H1 (cell line): ENCODE data around the gene ATAD3B. TPM values are rescaled to one million over a fixed set of nuclear protein-coding genes. Genes with fewer than 3 reads are reported as not detected.

Experiments
- CTCF ChIA-PET: fragments of 300-600 bp; sonication (Branson Sonifier 250); formaldehyde crosslinking; loops from one replicate; lab custom pipeline; 2021; ENCODE audit not compliant: partially characterized antibody; lab: Charles Lee
- POLR2A ChIA-PET: fragments of 300-600 bp; sonication (Branson Sonifier 250); formaldehyde crosslinking; loops from one replicate; lab custom pipeline; 2021; ENCODE audit warnings: inconsistent platforms; ENCODE audit not compliant: partially characterized antibody; lab: Charles Lee
- DNase-seq, 2 experiments: peaks; one replicate each; pipeline versions ENCODE4 v3.0.0 to v3.0.0-alpha.2; 2010 to 2022; ENCODE audit warnings: low spot score in 2 of 2, low read depth in 1 of 2, mixed read lengths in 1 of 2
- FAIRE-seq: peaks from 2 replicates; lab custom pipeline; 2011; peaks lifted over from hg19 to GRCh38; lab: Jason Lieb, UNC
- H2AFZ ChIP-seq: 2 replicates; pipeline ENCODE4 v1.8.1; 2012; ENCODE audit warnings: low read length, inconsistent platforms
- H2AK5ac ChIP-seq: 2 replicates; pipeline ENCODE4 v1.6.1; 2013; ENCODE audit warnings: low read depth, low read length
- H2BK120ac ChIP-seq: replicated peaks from 2 replicates; pipeline ENCODE3; 2013; ENCODE audit warnings: low read depth, low read length, inconsistent platforms
- H2BK12ac ChIP-seq: 2 replicates; pipeline ENCODE4 v1.6.1; 2013; ENCODE audit warnings: low read depth, low read length
- H2BK15ac ChIP-seq: 2 replicates; pipeline ENCODE4 v1.6.1; 2013; ENCODE audit warnings: low read length
- H2BK20ac ChIP-seq: 2 replicates; pipeline ENCODE4 v1.6.1; 2013; ENCODE audit warnings: low read length
- H2BK5ac ChIP-seq: 2 replicates; pipeline ENCODE4 v1.6.1; 2013; ENCODE audit warnings: low read depth, low read length
- H3K14ac ChIP-seq: 2 replicates; pipeline ENCODE4 v1.6.1; 2013; ENCODE audit warnings: inconsistent platforms; ENCODE audit not compliant: insufficient read length
- H3K18ac ChIP-seq: 2 replicates; pipeline ENCODE4 v1.6.1; 2013; ENCODE audit warnings: low read length; ENCODE audit errors: extremely low read depth
- H3K23ac ChIP-seq: 2 replicates; pipeline ENCODE4 v1.6.1; 2013; ENCODE audit warnings: inconsistent platforms; ENCODE audit not compliant: insufficient read length
- H3K23me2 ChIP-seq: 2 replicates; pipeline ENCODE4 v1.6.1; 2013; ENCODE audit warnings: low read depth, low read length
- H3K27ac ChIP-seq: 2 replicates; pipeline ENCODE4 v1.6.1; 2011; ENCODE audit warnings: low read depth, low read length, inconsistent platforms
- H3K27me3 ChIP-seq, 4 experiments: replicated peaks in 1 of 4; 1 replicate in 1 of 4; 2 replicates in 3 of 4; pipeline versions ENCODE4 v1.6.1 to v1.8.1; 2011 to 2013; ENCODE audit warnings: low read length in 3 of 4, mild to moderate bottlenecking in 3 of 4, inconsistent platforms in 2 of 4, mixed read lengths in 2 of 4, moderate library complexity in 1 of 4; ENCODE audit not compliant: control insufficient read depth in 3 of 4, insufficient read depth in 3 of 4; ENCODE audit errors: extremely low read depth in 1 of 4
- H3K36me3 ChIP-seq, 4 experiments: 2 replicates each; pipeline versions ENCODE4 v1.6.1 to v1.8.1; 2011 to 2013; ENCODE audit warnings: mild to moderate bottlenecking in 4 of 4, low read length in 3 of 4, moderate library complexity in 2 of 4, control low read depth in 1 of 4, inconsistent platforms in 1 of 4; ENCODE audit not compliant: insufficient read depth in 4 of 4, control insufficient read depth in 2 of 4
- H3K4ac ChIP-seq: replicated peaks from 2 replicates; pipeline ENCODE3; 2013; ENCODE audit warnings: low read length, low read depth, mixed read lengths, inconsistent platforms; ENCODE audit not compliant: insufficient read length
- H3K4me1 ChIP-seq, 4 experiments: replicated peaks in 1 of 4; 1 replicate in 1 of 4; 2 replicates in 3 of 4; pipeline versions ENCODE4 v1.6.1 to v1.8.1; 2011 to 2013; ENCODE audit warnings: low read length in 3 of 4, inconsistent platforms in 2 of 4, mixed read lengths in 1 of 4; ENCODE audit not compliant: insufficient read depth in 4 of 4, control insufficient read depth in 3 of 4
- H3K4me2 ChIP-seq, 2 experiments: 2 replicates each; pipeline versions ENCODE4 v1.6.1 to v1.8.1; 2011 to 2013; ENCODE audit warnings: low read depth in 2 of 2, low read length in 2 of 2, control low read depth in 1 of 2, inconsistent platforms in 1 of 2, mild to moderate bottlenecking in 1 of 2; ENCODE audit not compliant: insufficient read depth in 1 of 2
- H3K4me3 ChIP-seq, 4 experiments: fragments of 200-600, 300-600 bp in 1 of 4; sonication (generic), shearing (Covaris generic), sonication (Bioruptor Twin) in 1 of 4; 2 replicates each; pipeline versions ENCODE4 v1.5.1 to v1.8.1; 2011 to 2016; ENCODE audit warnings: low read length in 4 of 4, low read depth in 3 of 4, control low read depth in 2 of 4, inconsistent platforms in 2 of 4, mild to moderate bottlenecking in 2 of 4, mixed read lengths in 1 of 4, moderate library complexity in 1 of 4; ENCODE audit not compliant: insufficient read depth in 2 of 4; ENCODE audit errors: extremely low read depth in 1 of 4
- H3K56ac ChIP-seq: replicated peaks from 2 replicates; pipeline ENCODE3; 2013; ENCODE audit warnings: low read depth, mild to moderate bottlenecking, mixed read lengths, low read length, inconsistent platforms; ENCODE audit not compliant: insufficient read length
- H3K79me1 ChIP-seq: 2 replicates; pipeline ENCODE4 v1.6.1; 2013; ENCODE audit warnings: low read depth, low read length, control low read depth
- H3K79me2 ChIP-seq, 2 experiments: 2 replicates each; pipeline versions ENCODE4 v1.6.1 to v1.8.1; 2012 to 2013; ENCODE audit warnings: low read length in 2 of 2, mild to moderate bottlenecking in 2 of 2, inconsistent platforms in 1 of 2; ENCODE audit not compliant: insufficient read depth in 2 of 2, control insufficient read depth in 1 of 2
- H3K9ac ChIP-seq, 4 experiments: replicated peaks in 1 of 4; 1 replicate in 1 of 4; 2 replicates in 3 of 4; pipeline versions ENCODE4 v1.6.1 to v1.8.1; 2011 to 2013; ENCODE audit warnings: low read depth in 3 of 4, low read length in 3 of 4, control low read depth in 2 of 4, mild to moderate bottlenecking in 2 of 4, moderate library complexity in 2 of 4, inconsistent platforms in 1 of 4; ENCODE audit errors: extremely low read depth in 1 of 4
- H3K9me3 ChIP-seq, 2 experiments: 2 replicates each; pipeline versions ENCODE4 v1.6.1 to v1.8.1; 2012 to 2013; ENCODE audit warnings: mild to moderate bottlenecking in 2 of 2, moderate library complexity in 2 of 2, control low read depth in 1 of 2, inconsistent platforms in 1 of 2, low read depth in 1 of 2, low read length in 1 of 2, mixed read lengths in 1 of 2; ENCODE audit not compliant: insufficient read depth in 2 of 2
- H4K20me1 ChIP-seq, 2 experiments: replicated peaks in 1 of 2; 2 replicates each; pipeline versions ENCODE3 to v1.8.1; 2011 to 2013; ENCODE audit warnings: inconsistent platforms in 2 of 2, low read length in 2 of 2, mild to moderate bottlenecking in 1 of 2; ENCODE audit not compliant: insufficient read depth in 2 of 2, control insufficient read depth in 1 of 2
- H4K5ac ChIP-seq: 2 replicates; pipeline ENCODE4 v1.6.1; 2013; ENCODE audit warnings: low read length, low read depth, mixed read lengths, inconsistent platforms; ENCODE audit not compliant: insufficient read length
- H4K8ac ChIP-seq: 2 replicates; pipeline ENCODE4 v1.8.0; 2013; ENCODE audit warnings: mild to moderate bottlenecking, moderate library complexity, low read length, inconsistent platforms; ENCODE audit not compliant: insufficient read depth; ENCODE audit errors: extremely low read depth
- H4K91ac ChIP-seq: replicated peaks from 2 replicates; pipeline ENCODE3; 2013; ENCODE audit warnings: low read length, mixed read lengths, inconsistent platforms; ENCODE audit not compliant: insufficient read length
- KDM4A ChIP-seq: IDR thresholded peaks from one replicate; pipeline ENCODE4 v1.7.1; 2012; ENCODE audit warnings: low read depth, mild to moderate bottlenecking, moderate library complexity, low read length, inconsistent platforms; ENCODE audit not compliant: severe bottlenecking
- POLR2A ChIP-seq, 2 experiments: IDR thresholded peaks; 1 replicate in 1 of 2; 2 replicates in 1 of 2; pipeline ENCODE4 v1.6.1; 2011; ENCODE audit warnings: low read depth in 2 of 2, low read length in 2 of 2, mild to moderate bottlenecking in 2 of 2; ENCODE audit errors: control extremely low read depth in 1 of 2
- RAD21 ChIP-seq, 2 experiments: IDR thresholded peaks in 1 of 2; conservative IDR thresholded peaks in 1 of 2; 2 replicates each; pipeline ENCODE4 v1.6.1; 2011; ENCODE audit warnings: low read depth in 2 of 2, low read length in 2 of 2, improper control_type of control experiment in 1 of 2, inconsistent platforms in 1 of 2, mild to moderate bottlenecking in 1 of 2, moderate library complexity in 1 of 2
- RBBP5 ChIP-seq: IDR thresholded peaks from 2 replicates; pipeline ENCODE4 v1.7.1; 2012; ENCODE audit warnings: low read depth, mild to moderate bottlenecking, inconsistent platforms, low read length, moderate library complexity, borderline replicate concordance
- RNF2 ChIP-seq: fragments of 200-900, 300-1000 bp; sonication (generic); IDR thresholded peaks from 2 replicates; pipeline ENCODE4 v1.7.1; 2016; ENCODE audit warnings: borderline replicate concordance, low read depth, mild to moderate bottlenecking, antibody characterized with exemption, low read length; ENCODE audit not compliant: poor library complexity, severe bottlenecking; ENCODE audit errors: missing control alignments
- WGBS, 2 experiments: shearing (Covaris generic) in 1 of 2; methylation state at CpG; one replicate each; pipeline versions ENCODE4 v1.1.6 to v1.1.7; 2013 to 2015; ENCODE audit warnings: low lambda C conversion rate in 2 of 2, mixed read lengths in 2 of 2, inconsistent platforms in 1 of 2, low coverage in 1 of 2, missing lambda C conversion rate in 1 of 2; ENCODE audit not compliant: insufficient replicate concordance in 2 of 2, insufficient coverage in 1 of 2, insufficient read length in 1 of 2; ENCODE audit errors: extremely low coverage in 1 of 2, missing lambda C conversion rate in 1 of 2; 5-methylcytosine and 5-hydroxymethylcytosine counted together
- polyA plus RNA-seq, 7 experiments: library from polyadenylated mRNA; depleted of rRNA in 3 of 7; stranded (reverse) in 5 of 7; unstranded in 2 of 7; fragments of >200 nt in 5 of 7; fragments of 200-250 nt in 2 of 7; gene quantifications; 1 replicate in 5 of 7; 2 replicates in 1 of 7; 4 replicates in 1 of 7; pipeline versions ENCODE4 v1.2.1 to v1.2.3, GENCODE V29; 2011 to 2013; ENCODE audit warnings: missing spikeins in 2 of 7, mixed read lengths in 2 of 7
- total RNA-seq: library from RNA; stranded (reverse); fragmentation: NEBNext Ultra II Directional; extraction: Animal tissue kit (Norgen Biotek cat#: 25700); gene quantifications from 2 replicates; pipeline ENCODE4 v1.2.1, GENCODE V29; 2021
- TF ChIP-seq, protein P1 (sequence below), 3 experiments: IDR thresholded peaks; 1 replicate in 2 of 3; 2 replicates in 1 of 3; pipeline versions ENCODE4 v1.5.1 to v1.6.1; 2011; ENCODE audit warnings: low read length in 3 of 3, mild to moderate bottlenecking in 3 of 3, inconsistent platforms in 2 of 3, low read depth in 1 of 3, moderate library complexity in 1 of 3; ENCODE audit not compliant: insufficient read depth in 1 of 3; ENCODE audit errors: control extremely low read depth in 1 of 3

ATAD3B gene
- total and polyA plus RNA-seq, 2 of the 8 experiments (the other 6 are each of a cell fraction or from before 2014, with no cell fraction given): 31.3 to 63.0 TPM

DNA sequence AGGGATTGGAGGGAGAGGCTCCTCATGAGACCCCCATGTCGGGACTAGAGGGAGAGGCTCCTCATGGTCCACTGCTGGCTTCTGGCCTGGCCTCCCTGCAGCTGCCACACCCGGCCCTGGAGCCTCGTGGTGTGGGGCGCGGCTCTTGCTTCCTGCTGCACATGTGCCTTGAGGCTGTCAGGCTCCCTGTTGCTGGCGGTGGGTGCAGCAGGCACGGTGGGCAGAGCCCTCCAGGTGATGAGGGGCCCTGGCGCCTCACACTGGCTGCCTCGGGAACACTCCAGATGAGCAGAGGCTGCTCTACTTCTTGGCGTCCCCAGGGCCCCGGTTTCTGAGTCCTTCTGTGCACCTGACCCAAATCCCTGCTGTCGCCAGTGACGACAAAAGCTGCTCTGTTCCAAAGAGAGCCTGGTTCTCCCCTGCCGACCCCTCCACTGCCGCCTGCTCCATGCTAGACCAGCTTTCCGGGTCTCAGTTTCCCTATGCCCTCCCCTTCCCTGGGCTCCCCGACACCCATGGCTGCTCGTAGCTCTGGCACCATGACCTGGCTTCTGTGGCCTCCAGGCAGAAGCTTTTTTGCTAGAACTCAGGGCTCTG lies 9.7 kb upstream of the ATAD3B start:
- no peak overlapping the region for H2BK15ac ChIP-seq
- TF ChIP-seq RAD21 (IDR thresholded peaks at IDR 0.05 in 1 of 2, conservative IDR thresholded peaks at IDR 0.05 in 1 of 2; ENCODE audit: low read depth in 2 of 2, low read length in 2 of 2): peak in 1 of 2 experiments; percentile 25; a peak in 2 of 4 replicates
- no peak for TF ChIP-seq RNF2
- TF ChIP-seq RBBP5: no peak
- TF ChIP-seq, protein P1, sequence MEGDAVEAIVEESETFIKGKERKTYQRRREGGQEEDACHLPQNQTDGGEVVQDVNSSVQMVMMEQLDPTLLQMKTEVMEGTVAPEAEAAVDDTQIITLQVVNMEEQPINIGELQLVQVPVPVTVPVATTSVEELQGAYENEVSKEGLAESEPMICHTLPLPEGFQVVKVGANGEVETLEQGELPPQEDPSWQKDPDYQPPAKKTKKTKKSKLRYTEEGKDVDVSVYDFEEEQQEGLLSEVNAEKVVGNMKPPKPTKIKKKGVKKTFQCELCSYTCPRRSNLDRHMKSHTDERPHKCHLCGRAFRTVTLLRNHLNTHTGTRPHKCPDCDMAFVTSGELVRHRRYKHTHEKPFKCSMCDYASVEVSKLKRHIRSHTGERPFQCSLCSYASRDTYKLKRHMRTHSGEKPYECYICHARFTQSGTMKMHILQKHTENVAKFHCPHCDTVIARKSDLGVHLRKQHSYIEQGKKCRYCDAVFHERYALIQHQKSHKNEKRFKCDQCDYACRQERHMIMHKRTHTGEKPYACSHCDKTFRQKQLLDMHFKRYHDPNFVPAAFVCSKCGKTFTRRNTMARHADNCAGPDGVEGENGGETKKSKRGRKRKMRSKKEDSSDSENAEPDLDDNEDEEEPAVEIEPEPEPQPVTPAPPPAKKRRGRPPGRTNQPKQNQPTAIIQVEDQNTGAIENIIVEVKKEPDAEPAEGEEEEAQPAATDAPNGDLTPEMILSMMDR (IDR thresholded peaks at IDR 0.05; ENCODE audit: control extremely low read depth in 1 of 3, insufficient read depth in 1 of 3, low read depth in 1 of 3, low read length in 3 of 3): peak in 2 of 3 experiments; percentile 1 to 12; a peak in 2 of 4 replicates
- TF ChIP-seq KDM4A: no peak
- no peak for TF ChIP-seq POLR2A (IDR thresholded peaks at IDR 0.05; ENCODE audit: control extremely low read depth in 1 of 2, low read depth in 2 of 2, low read length in 2 of 2)
- TF ChIP-seq, all 59 proteins: peak for 2
- Histone ChIP-seq H3K4me1 (no peaks in the 10 kb centered on the region), H4K20me1 (no peaks in the 10 kb centered on the region), H3K27ac (no peak overlapping the region), H2BK20ac (no peak overlapping the region), H4K8ac (no peak overlapping the region; the same call in 1 of the 2 replicates), H3K23ac (no peak overlapping the region), H2AFZ (no peak overlapping the region), H3K4me3 (no peak overlapping the region), H3K9me3 (no peaks in the 10 kb centered on the region), H3K27me3 (no peaks in the 10 kb centered on the region), H3K14ac (no peak overlapping the region), H2BK5ac (no peak overlapping the region), H2AK5ac (no peak overlapping the region), H4K5ac (no peak overlapping the region), H3K23me2 (no peaks in the 10 kb centered on the region), H3K79me2 (no peaks in the 10 kb centered on the region), H3K9ac (no peak overlapping the region), H3K79me1 (no peaks in the 10 kb centered on the region), H4K91ac (no peak overlapping the region), H3K18ac (no peak overlapping the region), H3K4me2 (no peak overlapping the region), H3K4ac (no peak overlapping the region), H2BK12ac (no peak overlapping the region), H3K56ac (no peak overlapping the region), H3K36me3 (no peaks in the 10 kb centered on the region), H2BK120ac (no peak overlapping the region)
- ChIA-PET CTCF (interaction anchor here (0.6 to 2.0 kb wide), 11 partner anchors 8 to 162 kb away, joined by 3 to 7 read pairs (median 4); no protein-coding TSS in a partner anchor), POLR2A (interaction anchor here (0.6 to 3.8 kb wide), 6 partner anchors 28 to 215 kb away, joined by 3 to 10 read pairs (median 3); partner anchors contain the start of genes ANKRD65 and MRPL20)
- DNase-seq: no peak
- no peak for FAIRE-seq
- WGBS, 2 experiments: 93% methylated on average over 18 of the region's 18 CpGs; no CpG with 5 or more reads in 1 of the 2 experiments
